WERI-Rb-1 (cell line): Measurements from ENCODE around the gene STRBP.

ENCODE experiments used
- DNase-seq: peaks from one replicate; pipeline ENCODE4 v3.0.0-alpha.2; 2020
- H3K27ac ChIP-seq: fragments of 250-450 bp; sonication (Bioruptor Pico); 2 replicates; pipeline ENCODE4 v1.5.1; 2020; ENCODE audit warnings: mild to moderate bottlenecking, moderate library complexity
- H3K27me3 ChIP-seq: fragments of 250-450 bp; sonication (Bioruptor Pico); 2 replicates; pipeline ENCODE4 v1.5.1; 2021; ENCODE audit warnings: mild to moderate bottlenecking, low read depth, moderate library complexity; ENCODE audit not compliant: insufficient read depth, severe bottlenecking
- H3K36me3 ChIP-seq: fragments of 250-450 bp; sonication (Bioruptor Pico); 2 replicates; pipeline ENCODE4 v1.5.1; 2020; ENCODE audit warnings: mild to moderate bottlenecking, moderate library complexity
- H3K4me3 ChIP-seq: 2 replicates; pipeline ENCODE4 v1.5.1; 2011; ENCODE audit warnings: low read depth, mild to moderate bottlenecking, control low read depth, low read length
- H3K9me3 ChIP-seq: fragments of 250-450 bp; sonication (Bioruptor Pico); 2 replicates; pipeline ENCODE4 v1.5.1; 2021; ENCODE audit warnings: mild to moderate bottlenecking, moderate library complexity; ENCODE audit not compliant: severe bottlenecking
- CTCF ChIP-seq: IDR thresholded peaks from 2 replicates; pipeline ENCODE4 v1.5.1; 2011; ENCODE audit warnings: low read depth, mild to moderate bottlenecking, control low read depth, inconsistent platforms, low read length

The STRBP gene

GRCh38 chr9:123090956-123091355, 177.4 kb downstream of the STRBP start:
- H3K27ac ChIP-seq, result peak overlapping the region; percentile 59
- no peak overlapping the region for H3K4me3 ChIP-seq
- peaks cover 49% of the 10 kb centered on the region for H3K36me3 ChIP-seq
- DNase-seq, result no peak
- H3K27me3 ChIP-seq, result no peaks in the 10 kb centered on the region
- no peaks in the 10 kb centered on the region for H3K9me3 ChIP-seq
- no peak for TF ChIP-seq CTCF

GRCh38 chr9:123090198-123090896, 178.0 kb downstream of the STRBP start:
- Histone ChIP-seq H3K27ac (peak overlapping the region; percentile 59), H3K27me3 (no peaks in the 10 kb centered on the region), H3K4me3 (no peak overlapping the region), H3K9me3 (no peaks in the 10 kb centered on the region), H3K36me3 (peaks cover 47% of the 10 kb centered on the region)
- DNase-seq, result no peak
- TF ChIP-seq CTCF, result no peak

GRCh38 chr9:123089790-123090189, 178.6 kb downstream of the STRBP start:
- no peak for DNase-seq
- Histone ChIP-seq H3K27me3 (no peaks in the 10 kb centered on the region), H3K27ac (peak overlapping the region; percentile 59), H3K9me3 (no peaks in the 10 kb centered on the region), H3K36me3 (peaks cover 50% of the 10 kb centered on the region), H3K4me3 (no peak overlapping the region)
- no peak for TF ChIP-seq CTCF

GRCh38 chr9:123089040-123089439, 179.3 kb downstream of the STRBP start:
- H3K36me3 ChIP-seq, result peaks cover 48% of the 10 kb centered on the region
- H3K4me3 ChIP-seq, result no peak overlapping the region
- H3K9me3 ChIP-seq, result no peaks in the 10 kb centered on the region
- no peaks in the 10 kb centered on the region for H3K27me3 ChIP-seq
- H3K27ac ChIP-seq, result no peak overlapping the region
- DNase-seq, result no peak
- no peak for TF ChIP-seq CTCF

GRCh38 chr9:123087359-123087888, 181.0 kb downstream of the STRBP start:
- peaks cover 43% of the 10 kb centered on the region for H3K36me3 ChIP-seq
- H3K9me3 ChIP-seq, result no peaks in the 10 kb centered on the region
- no peak overlapping the region for H3K4me3 ChIP-seq
- TF ChIP-seq CTCF, result no peak
- no peak for DNase-seq
- H3K27me3 ChIP-seq, result no peaks in the 10 kb centered on the region
- no peak overlapping the region for H3K27ac ChIP-seq

- Histone ChIP-seq H3K27ac (no peak overlapping the region), H3K36me3 (peaks cover 43% of the 10 kb centered on the region), H3K4me3 (no peak overlapping the region), H3K9me3 (no peaks in the 10 kb centered on the region), H3K27me3 (no peaks in the 10 kb centered on the region)
- DNase-seq, result no peak
- TF ChIP-seq CTCF, result no peak
Measured at GRCh38 chr9:123085916-123086315, 182.5 kb downstream of the STRBP start.
